HepG2 (cell line): ENCODE measurements around the gene ABAT. TPM values are rescaled to one million over a fixed set of nuclear protein-coding genes. Genes with fewer than 3 reads are reported as not detected.

Experiments
- AGO2 ChIP-seq: fragments of 200-400 bp; formaldehyde crosslinking; optimal IDR thresholded peaks from 2 replicates; pipeline ENCODE3; 2017; ENCODE audit warnings: mild to moderate bottlenecking, low read depth, low read length, moderate library complexity
- BRCA1 ChIP-seq: sonication (generic); formaldehyde crosslinking; IDR thresholded peaks from 2 replicates; pipeline ENCODE4 v1.4.0; 2020; ENCODE audit warnings: missing genetic modification reagents
- CENPBD1 ChIP-seq: sonication (generic); formaldehyde crosslinking; IDR thresholded peaks from 2 replicates; pipeline ENCODE4 v1.8.0; 2022; ENCODE audit warnings: missing genetic modification reagents, low read depth, mild to moderate bottlenecking, borderline replicate concordance
- KIAA2018 ChIP-seq: sonication (generic); formaldehyde crosslinking; IDR thresholded peaks from 2 replicates; pipeline ENCODE4 v1.5.0; 2020; ENCODE audit warnings: mild to moderate bottlenecking, missing genetic modification reagents, borderline replicate concordance
- PCBP2 ChIP-seq: fragments of 200-400 bp; formaldehyde crosslinking; optimal IDR thresholded peaks from 2 replicates; pipeline ENCODE3; 2018; ENCODE audit warnings: low read length, low read depth; ENCODE audit not compliant: poor library complexity, severe bottlenecking
- POGZ ChIP-seq: sonication (generic); formaldehyde crosslinking; IDR thresholded peaks from 2 replicates; pipeline ENCODE4 v1.4.0; 2020; ENCODE audit warnings: mild to moderate bottlenecking, missing genetic modification reagents
- PRMT3 ChIP-seq: sonication (generic); formaldehyde crosslinking; IDR thresholded peaks from 2 replicates; pipeline ENCODE4 v1.8.1; 2022; ENCODE audit warnings: low read depth, mild to moderate bottlenecking, moderate library complexity, missing genetic modification reagents, borderline replicate concordance
- RAD21 ChIP-seq: fragments of 450-650 bp; formaldehyde crosslinking; IDR thresholded peaks from 2 replicates; pipeline ENCODE4 v1.5.0; 2020; ENCODE audit warnings: mild to moderate bottlenecking
- TEAD3 ChIP-seq: optimal IDR thresholded peaks from 2 replicates; pipeline ENCODE3; 2016; ENCODE audit warnings: borderline replicate concordance
- ZBTB38 ChIP-seq: sonication (generic); formaldehyde crosslinking; IDR thresholded peaks from 2 replicates; pipeline ENCODE4 v1.5.1; 2020; ENCODE audit warnings: mild to moderate bottlenecking, missing genetic modification reagents
- ZFY ChIP-seq: sonication (generic); formaldehyde crosslinking; IDR thresholded peaks from 2 replicates; pipeline ENCODE4 v1.4.0; 2020; ENCODE audit warnings: missing genetic modification reagents
- ZNF629 ChIP-seq: sonication (generic); formaldehyde crosslinking; conservative IDR thresholded peaks from 2 replicates; pipeline ENCODE4 v1.5.0; 2020; ENCODE audit warnings: missing genetic modification reagents
- ZNF672 ChIP-seq: sonication (generic); formaldehyde crosslinking; IDR thresholded peaks from 2 replicates; pipeline ENCODE4 v1.8.1; 2022; ENCODE audit warnings: missing genetic modification reagents
- ZSCAN20 ChIP-seq: sonication (generic); formaldehyde crosslinking; IDR thresholded peaks from 2 replicates; pipeline ENCODE4 v1.4.0; 2020; ENCODE audit warnings: missing genetic modification reagents, mild to moderate bottlenecking, borderline replicate concordance
- ZSCAN29 ChIP-seq: sonication (generic); formaldehyde crosslinking; conservative IDR thresholded peaks from 2 replicates; pipeline ENCODE4 v1.4.0; 2020; ENCODE audit warnings: mild to moderate bottlenecking, missing genetic modification reagents
- polyA plus RNA-seq, 8 experiments: library from polyadenylated mRNA; depleted of rRNA in 3 of 8; stranded (reverse) in 7 of 8; unstranded in 1 of 8; fragments of >200 nt; fragmentation: Illumina TruSeq in 4 of 8; extraction: Trizol in 4 of 8; gene quantifications; 2 replicates each; pipeline versions ENCODE4 v1.2.1 to v1.2.3, GENCODE V29; 2011 to 2016; ENCODE audit warnings: low read depth in 4 of 8, missing spikeins in 1 of 8, mixed read lengths in 1 of 8; ENCODE audit not compliant: insufficient read depth in 1 of 8
- total RNA-seq, 5 experiments: library from RNA; depleted of rRNA; stranded (reverse); fragments of >200 nt; fragmentation: Illumina TruSeq; extraction: Trizol; gene quantifications; 2 replicates each; pipeline ENCODE4 v1.2.3, GENCODE V29; 2016; ENCODE audit warnings: low read depth in 1 of 5

Gene ABAT
- total and polyA plus RNA-seq, 2 of the 13 experiments (the other 11 are each of a cell fraction or from before 2014, with no cell fraction given), result 47.6 to 97.3 TPM

GRCh38 chr16:8740775-8741355, 66.4 kb downstream of the ABAT start (continued):
- TF ChIP-seq PRMT3 (CRISPR knock-in tag), result no peak
- no peak for TF ChIP-seq ZFY
- no peak for TF ChIP-seq PCBP2
- TF ChIP-seq RAD21 (CRISPR knock-in tag), result peak; percentile 64
- peak; percentile 95 for TF ChIP-seq ZSCAN29 (CRISPR knock-in tag)
- no peak for TF ChIP-seq CENPBD1 (CRISPR knock-in tag)
- TF ChIP-seq ZBTB38 (CRISPR knock-in tag), result no peak
- TF ChIP-seq ZNF629 (CRISPR knock-in tag), result peak; percentile 34; the same call in 1 of the 2 replicates
- TF ChIP-seq POGZ (CRISPR knock-in tag), result peak; percentile 83
- TF ChIP-seq TEAD3, result peak; percentile 91
- TF ChIP-seq ZNF672 (CRISPR knock-in tag), result no peak
- TF ChIP-seq BRCA1 (CRISPR knock-in tag), result no peak
- no peak for TF ChIP-seq ZSCAN20 (CRISPR knock-in tag)
- TF ChIP-seq KIAA2018 (CRISPR knock-in tag), result no peak
- TF ChIP-seq AGO2, result no peak
- TF ChIP-seq, all 625 proteins: peak for 233
